CD4-positive, CD25-positive, alpha-beta regulatory T cell (primary cell): ENCODE measurements around the gene ERC1. TPM values are rescaled to one million over a fixed set of nuclear protein-coding genes. Genes with fewer than 3 reads are reported as not detected.
"Not testable (repeated sequence)": the region's sequence is repeated elsewhere in the genome, so short reads cannot be mapped to it uniquely, and the experiment has no call there.

Source experiments
- ATAC-seq, 2 donors: fragments of 150-1000 bp; cut with Tn5 transposase; one replicate each; pipeline ENCODE4 v1.10.0; 2021; ENCODE audit warnings: low read depth in 2 of 2, moderate number of reproducible peaks in 2 of 2, moderate library complexity in 1 of 2
- DNase-seq, 3 donors: peaks; one replicate each; pipeline versions ENCODE4 v3.0.0 to v3.0.0-alpha.2; 2012 to 2022; ENCODE audit warnings: mixed read lengths in 1 of 3
- H3K27ac ChIP-seq: one replicate; pipeline ENCODE4 v1.7.0; 2013; ENCODE audit warnings: mild to moderate bottlenecking, low read length; ENCODE audit not compliant: insufficient read depth, poor library complexity, severe bottlenecking
- H3K27me3 ChIP-seq: one replicate; pipeline ENCODE4 v1.7.0; 2013; ENCODE audit warnings: low read length; ENCODE audit not compliant: control insufficient read depth, insufficient read depth
- H3K36me3 ChIP-seq: one replicate; pipeline ENCODE4 v1.7.0; 2013; ENCODE audit warnings: mild to moderate bottlenecking, low read length, moderate library complexity; ENCODE audit not compliant: control insufficient read depth, insufficient read depth
- H3K4me1 ChIP-seq: 2 replicates; pipeline ENCODE4 v1.7.0; 2013; ENCODE audit warnings: mild to moderate bottlenecking, low read length; ENCODE audit not compliant: insufficient read depth, control insufficient read depth, poor library complexity, severe bottlenecking
- H3K4me3 ChIP-seq: one replicate; pipeline ENCODE4 v1.7.0; 2013; ENCODE audit warnings: low read depth, mild to moderate bottlenecking, low read length, moderate library complexity
- H3K9me3 ChIP-seq, 2 experiments: 1 replicate in 1 of 2; 2 replicates in 1 of 2; pipeline ENCODE4 v1.7.0; 2013; ENCODE audit warnings: low read length in 2 of 2, mild to moderate bottlenecking in 1 of 2, moderate library complexity in 1 of 2; ENCODE audit not compliant: control insufficient read depth in 2 of 2
- H3K27ac Mint-ChIP-seq, 3 donors: one replicate each; pipeline ENCODE4 v1.8.0; 2020 to 2022; ENCODE audit warnings: mild to moderate bottlenecking in 3 of 3, mixed read lengths in 3 of 3, moderate library complexity in 2 of 3
- H3K27me3 Mint-ChIP-seq: one replicate; pipeline ENCODE4 v1.8.0; 2022; ENCODE audit warnings: mild to moderate bottlenecking, mixed read lengths
- H3K36me3 Mint-ChIP-seq: one replicate; pipeline ENCODE4 v1.8.0; 2020; ENCODE audit warnings: mixed read lengths
- H3K4me1 Mint-ChIP-seq, 4 donors: one replicate each; pipeline ENCODE4 v1.8.0; 2020 to 2022; ENCODE audit warnings: mixed read lengths in 4 of 4, mild to moderate bottlenecking in 1 of 4
- H3K4me3 Mint-ChIP-seq, 4 donors: one replicate each; pipeline ENCODE4 v1.8.0; 2020 to 2022; ENCODE audit warnings: mild to moderate bottlenecking in 4 of 4, mixed read lengths in 4 of 4, moderate library complexity in 3 of 4
- H3K9me3 Mint-ChIP-seq, 7 donors: one replicate each; pipeline ENCODE4 v1.8.0; 2020 to 2022; ENCODE audit warnings: mixed read lengths in 7 of 7, mild to moderate bottlenecking in 3 of 7, moderate library complexity in 2 of 7
- polyA plus RNA-seq, 4 donors: library from polyadenylated mRNA; unstranded; fragments of 300-500 nt; fragmentation: Illumina TruSeq; gene quantifications; one replicate each; pipeline ENCODE4 v1.2.3, GENCODE V29; 2021
- total RNA-seq: library from RNA; stranded (reverse); gene quantifications from one replicate; pipeline ENCODE4 v1.2.3, GENCODE V29; 2022

Gene ERC1
- total and polyA plus RNA-seq, 5 donors from 2014 or later = 5.7 to 46.5 (median 7.6) TPM

GRCh38 chr12:1351926-1352325, 360.9 kb downstream of the ERC1 start:
- H3K4me1 Mint-ChIP-seq = peaks cover 0 to 5% (median 0%) of the 10 kb centered on the region in 4 donors
- no peaks in the 10 kb centered on the region for H3K9me3 Mint-ChIP-seq
- ATAC-seq = no peak
- H3K36me3 Mint-ChIP-seq = peaks cover 5% of the 10 kb centered on the region
- H3K27ac ChIP-seq = no peak overlapping the region
- H3K27me3 Mint-ChIP-seq = no peaks in the 10 kb centered on the region
- no peak overlapping the region for H3K4me3 Mint-ChIP-seq
- no peak overlapping the region for H3K4me3 ChIP-seq
- H3K4me1 ChIP-seq = no peaks in the 10 kb centered on the region
- no peak for DNase-seq
- H3K27me3 ChIP-seq = no peaks in the 10 kb centered on the region
- no peaks in the 10 kb centered on the region for H3K9me3 ChIP-seq
- H3K36me3 ChIP-seq = no peaks in the 10 kb centered on the region
- H3K27ac Mint-ChIP-seq = no peak overlapping the region

- H3K27ac ChIP-seq = no peak overlapping the region
- H3K9me3 Mint-ChIP-seq = no peaks in the 10 kb centered on the region
- no peak for ATAC-seq
- H3K9me3 ChIP-seq = no peaks in the 10 kb centered on the region
- H3K27me3 ChIP-seq = no peaks in the 10 kb centered on the region
- H3K4me1 ChIP-seq = no peaks in the 10 kb centered on the region
- no peaks in the 10 kb centered on the region for H3K27me3 Mint-ChIP-seq
- no peak overlapping the region for H3K27ac Mint-ChIP-seq
- no peak overlapping the region for H3K4me3 Mint-ChIP-seq
- peaks cover 0 to 5% (median 0%) of the 10 kb centered on the region in 4 donors for H3K4me1 Mint-ChIP-seq
- DNase-seq = no peak
- H3K36me3 ChIP-seq = no peaks in the 10 kb centered on the region
- H3K4me3 ChIP-seq = no peak overlapping the region
- peaks cover 5% of the 10 kb centered on the region for H3K36me3 Mint-ChIP-seq
Measured at GRCh38 chr12:1353451-1353850, 362.4 kb downstream of the ERC1 start.

- no peak overlapping the region for H3K4me3 ChIP-seq
- Mint-ChIP-seq H3K36me3 (peaks cover 12% of the 10 kb centered on the region), H3K4me1 (peaks cover 0 to 5% (median 0%) of the 10 kb centered on the region in 4 donors), H3K4me3 (no peak overlapping the region), H3K9me3 (no peaks in the 10 kb centered on the region), H3K27me3 (no peaks in the 10 kb centered on the region), H3K27ac (no peak overlapping the region)
- no peaks in the 10 kb centered on the region for H3K4me1 ChIP-seq
- ATAC-seq (no peak), DNase-seq (no peak)
- H3K27ac ChIP-seq = no peak overlapping the region
- H3K27me3 ChIP-seq = no peaks in the 10 kb centered on the region
- H3K9me3 ChIP-seq = no peaks in the 10 kb centered on the region
- no peaks in the 10 kb centered on the region for H3K36me3 ChIP-seq
Measured at GRCh38 chr12:1355396-1355795, 364.4 kb downstream of the ERC1 start.

- not testable (repeated sequence) for H3K27ac ChIP-seq, H3K9me3 ChIP-seq, H3K27me3 ChIP-seq, H3K4me3 ChIP-seq, H3K27ac Mint-ChIP-seq, H3K4me1 ChIP-seq, H3K9me3 Mint-ChIP-seq, DNase-seq, ATAC-seq, H3K4me1 Mint-ChIP-seq, H3K4me3 Mint-ChIP-seq, H3K36me3 ChIP-seq, H3K27me3 Mint-ChIP-seq
- H3K36me3 Mint-ChIP-seq = peaks cover 12% of the 10 kb centered on the region
Measured at GRCh38 chr12:1355871-1356270, 364.8 kb downstream of the ERC1 start.

- Histone ChIP-seq H3K4me3 (no peak overlapping the region), H3K36me3 (no peaks in the 10 kb centered on the region), H3K4me1 (no peaks in the 10 kb centered on the region), H3K9me3 (no peaks in the 10 kb centered on the region), H3K27me3 (no peaks in the 10 kb centered on the region), H3K27ac (no peak overlapping the region)
- ATAC-seq (no peak), DNase-seq (no peak)
- Mint-ChIP-seq H3K36me3 (peaks cover 12% of the 10 kb centered on the region), H3K4me1 (peaks cover 0 to 5% (median 0%) of the 10 kb centered on the region in 4 donors), H3K4me3 (no peak overlapping the region), H3K27me3 (no peaks in the 10 kb centered on the region), H3K27ac (no peak overlapping the region), H3K9me3 (no peaks in the 10 kb centered on the region)
Measured at GRCh38 chr12:1356285-1356684, 365.3 kb downstream of the ERC1 start.

- Histone ChIP-seq H3K27me3 (no peaks in the 10 kb centered on the region), H3K9me3 (no peaks in the 10 kb centered on the region), H3K36me3 (no peaks in the 10 kb centered on the region), H3K4me3 (no peak overlapping the region), H3K27ac (no peak overlapping the region), H3K4me1 (no peaks in the 10 kb centered on the region)
- no peak for DNase-seq
- H3K36me3 Mint-ChIP-seq = peaks cover 15% of the 10 kb centered on the region
- no peak overlapping the region for H3K4me3 Mint-ChIP-seq
- H3K4me1 Mint-ChIP-seq = peaks cover 0 to 5% (median 0%) of the 10 kb centered on the region in 4 donors
- H3K27me3 Mint-ChIP-seq = no peaks in the 10 kb centered on the region
- no peak overlapping the region for H3K27ac Mint-ChIP-seq
- H3K9me3 Mint-ChIP-seq = no peaks in the 10 kb centered on the region
- ATAC-seq = no peak
Measured at GRCh38 chr12:1357171-1357570, 366.1 kb downstream of the ERC1 start.

- H3K27me3 ChIP-seq = no peaks in the 10 kb centered on the region
Measured at GRCh38 chr12:1357711-1358110, 366.7 kb downstream of the ERC1 start.

GRCh38 chr12:1360441-1361210, 369.6 kb downstream of the ERC1 start:
- peaks cover 0 to 6% (median 3%) of the 10 kb centered on the region in 4 donors for H3K4me1 Mint-ChIP-seq
- no peak overlapping the region for H3K4me3 ChIP-seq
- H3K4me1 ChIP-seq = no peaks in the 10 kb centered on the region
- ATAC-seq = no peak
- no peak overlapping the region for H3K27ac ChIP-seq
- no peaks in the 10 kb centered on the region for H3K9me3 Mint-ChIP-seq
- H3K27me3 ChIP-seq = no peaks in the 10 kb centered on the region
- no peak overlapping the region for H3K4me3 Mint-ChIP-seq
- H3K27ac Mint-ChIP-seq = peak overlapping the region in 1 of 3 donors; percentile 89
- H3K36me3 ChIP-seq = no peaks in the 10 kb centered on the region
- no peaks in the 10 kb centered on the region for H3K9me3 ChIP-seq
- no peak for DNase-seq
- H3K27me3 Mint-ChIP-seq = no peaks in the 10 kb centered on the region
- H3K36me3 Mint-ChIP-seq = peaks cover 27% of the 10 kb centered on the region

More at GRCh38 chr12:1357711-1358110, 366.7 kb downstream of the ERC1 start:
- no peak for ATAC-seq
- Mint-ChIP-seq H3K27ac (no peak overlapping the region), H3K9me3 (no peaks in the 10 kb centered on the region), H3K4me3 (no peak overlapping the region), H3K27me3 (no peaks in the 10 kb centered on the region), H3K4me1 (peaks cover 0 to 5% (median 0%) of the 10 kb centered on the region in 4 donors), H3K36me3 (peaks cover 19% of the 10 kb centered on the region)
- DNase-seq = no peak
- no peaks in the 10 kb centered on the region for H3K36me3 ChIP-seq
- no peaks in the 10 kb centered on the region for H3K4me1 ChIP-seq
- H3K4me3 ChIP-seq = no peak overlapping the region
- H3K27ac ChIP-seq = no peak overlapping the region
- H3K9me3 ChIP-seq = no peaks in the 10 kb centered on the region
